Loucy (cell line): Measurements from ENCODE around the gene NPHP4.

Experiments used
- H2AFZ ChIP-seq: fragments of 200-600 bp; sonication (generic); 2 replicates; pipeline ENCODE4 v1.6.0; 2016; ENCODE audit warnings: antibody characterized with exemption, mild to moderate bottlenecking, low read length, moderate library complexity
- H3F3A ChIP-seq: fragments of 200-600 bp; 2 replicates; pipeline ENCODE4 v1.6.0; 2016; ENCODE audit warnings: antibody characterized with exemption, low read depth, mild to moderate bottlenecking
- H3K27me3 ChIP-seq: fragments of 200-600 bp; sonication (generic); 2 replicates; pipeline ENCODE4 v1.6.1; 2014; ENCODE audit warnings: low read length, mild to moderate bottlenecking; ENCODE audit not compliant: insufficient read depth, poor library complexity, severe bottlenecking
- H3K36me3 ChIP-seq: fragments of 200-600 bp; sonication (generic); 2 replicates; pipeline ENCODE4 v1.6.1; 2016; ENCODE audit warnings: low read length; ENCODE audit not compliant: insufficient read depth
- H3K4me1 ChIP-seq: fragments of 200-600 bp; sonication (generic); 2 replicates; pipeline ENCODE4 v1.5.1; 2014; ENCODE audit warnings: low read length, mild to moderate bottlenecking; ENCODE audit not compliant: insufficient read depth, poor library complexity, severe bottlenecking
- H3K4me2 ChIP-seq: fragments of 200-600 bp; sonication (generic); 2 replicates; pipeline ENCODE4 v1.6.0; 2014; ENCODE audit warnings: antibody characterized with exemption, low read length, low read depth, mild to moderate bottlenecking; ENCODE audit not compliant: poor library complexity, severe bottlenecking
- H3K4me3 ChIP-seq: fragments of 200-600 bp; sonication (generic); 2 replicates; pipeline ENCODE4 v1.5.1; 2014; ENCODE audit warnings: low read length, mild to moderate bottlenecking, mixed read lengths; ENCODE audit not compliant: poor library complexity, severe bottlenecking
- H3K79me2 ChIP-seq: fragments of 200-600 bp; sonication (generic); 2 replicates; pipeline ENCODE4 v1.6.1; 2014; ENCODE audit warnings: low read length; ENCODE audit not compliant: insufficient read depth
- H3K9ac ChIP-seq: fragments of 200-600 bp; sonication (generic); 2 replicates; pipeline ENCODE4 v1.6.0; 2014; ENCODE audit warnings: mild to moderate bottlenecking, low read depth, low read length, moderate library complexity; ENCODE audit not compliant: poor library complexity, severe bottlenecking
- H3K9me2 ChIP-seq: fragments of 200-600 bp; sonication (generic); replicated peaks from 2 replicates; pipeline ENCODE4 v1.6.1; 2016; ENCODE audit warnings: low read depth, low read length, mixed read lengths
- H3K9me3 ChIP-seq: fragments of 200-600 bp; sonication (generic); 2 replicates; pipeline ENCODE4 v1.6.1; 2014; ENCODE audit warnings: mild to moderate bottlenecking, antibody characterized with exemption, low read length, low read depth; ENCODE audit not compliant: insufficient read depth
- H4K20me1 ChIP-seq: fragments of 200-600 bp; sonication (generic); 2 replicates; pipeline ENCODE4 v1.6.0; 2014; ENCODE audit warnings: antibody characterized with exemption, low read length, mild to moderate bottlenecking; ENCODE audit not compliant: insufficient read depth, poor library complexity, severe bottlenecking
- CTCF ChIP-seq: fragments of 200-600 bp; sonication (generic); conservative IDR thresholded peaks from 2 replicates; pipeline ENCODE4 v1.5.1; 2014; ENCODE audit warnings: mild to moderate bottlenecking, antibody characterized with exemption, low read length
- EZH2phosphoT487 ChIP-seq: fragments of 200-600 bp; IDR thresholded peaks from 2 replicates; pipeline ENCODE4 v1.6.1; 2018; ENCODE audit warnings: antibody characterized with exemption, mild to moderate bottlenecking, moderate library complexity, borderline replicate concordance

The NPHP4 gene

GRCh38 chr1:6005276-6005917 lies 13.2 kb upstream of the NPHP4 start:
- H3K36me3 ChIP-seq, result no peaks in the 10 kb centered on the region
- H3F3A ChIP-seq, result no peaks in the 10 kb centered on the region
- H3K9ac ChIP-seq, result no peak overlapping the region
- H3K9me2 ChIP-seq, result no peaks in the 10 kb centered on the region
- H3K4me2 ChIP-seq, result no peak overlapping the region
- no peak overlapping the region for H3K4me3 ChIP-seq
- H3K4me1 ChIP-seq, result peaks cover 11% of the 10 kb centered on the region
- no peak overlapping the region for H2AFZ ChIP-seq
- TF ChIP-seq CTCF, result no peak
- H4K20me1 ChIP-seq, result no peaks in the 10 kb centered on the region
- H3K9me3 ChIP-seq, result no peaks in the 10 kb centered on the region
- H3K27me3 ChIP-seq, result no peaks in the 10 kb centered on the region
- H3K79me2 ChIP-seq, result peaks cover 3% of the 10 kb centered on the region; the same call in 1 of the 2 replicates

GRCh38 chr1:6004412-6005123 lies 12.3 kb upstream of the NPHP4 start:
- no peaks in the 10 kb centered on the region for H3K36me3 ChIP-seq
- no peaks in the 10 kb centered on the region for H3K9me3 ChIP-seq
- H3K4me2 ChIP-seq, result no peak overlapping the region
- no peaks in the 10 kb centered on the region for H3K9me2 ChIP-seq
- H2AFZ ChIP-seq, result no peak overlapping the region
- H3K4me3 ChIP-seq, result no peak overlapping the region
- H3K79me2 ChIP-seq, result peaks cover 9% of the 10 kb centered on the region; the same call in 1 of the 2 replicates
- no peak overlapping the region for H3K9ac ChIP-seq
- no peaks in the 10 kb centered on the region for H3K27me3 ChIP-seq
- H3K4me1 ChIP-seq, result peaks cover 11% of the 10 kb centered on the region
- no peaks in the 10 kb centered on the region for H3F3A ChIP-seq
- H4K20me1 ChIP-seq, result no peaks in the 10 kb centered on the region
- TF ChIP-seq CTCF, result no peak
- no peak for TF ChIP-seq EZH2phosphoT487

- Histone ChIP-seq H3K27me3 (no peaks in the 10 kb centered on the region), H3K9me2 (no peaks in the 10 kb centered on the region), H3K4me1 (peaks cover 11% of the 10 kb centered on the region), H3K4me2 (no peak overlapping the region), H3K36me3 (no peaks in the 10 kb centered on the region), H3K79me2 (peaks cover 15% of the 10 kb centered on the region; the same call in 1 of the 2 replicates), H2AFZ (no peak overlapping the region), H3K9ac (no peak overlapping the region), H3K4me3 (no peak overlapping the region), H3F3A (no peaks in the 10 kb centered on the region), H4K20me1 (no peaks in the 10 kb centered on the region), H3K9me3 (no peaks in the 10 kb centered on the region)
- TF ChIP-seq CTCF (no peak), EZH2phosphoT487 (no peak)
Measured at GRCh38 chr1:6003568-6004411, 11.6 kb upstream of the NPHP4 start.
